Activated T-cell treated with anti-CD3 and anti-CD28 coated beads, Interleukin-2, amount 50 U/mL, for 24 hours (primary cell): Measurements from ENCODE around the gene EXOSC7.
A peak's percentile ranks its signal among the peaks of the same experiment; 100 is the strongest.

Source experiments
- DNase-seq: peaks from one replicate; pipeline ENCODE4 v3.0.0-alpha.2; 2020
- H3K27ac Mint-ChIP-seq: 2 replicates; pipeline ENCODE4 v1.8.0; 2020; ENCODE audit warnings: mild to moderate bottlenecking, mixed read lengths
- H3K27me3 Mint-ChIP-seq: 2 replicates; pipeline ENCODE4 v1.8.0; 2020; ENCODE audit warnings: mixed read lengths
- H3K36me3 Mint-ChIP-seq: 2 replicates; pipeline ENCODE4 v1.8.0; 2020; ENCODE audit warnings: low read depth, mixed read lengths
- H3K4me1 Mint-ChIP-seq: 2 replicates; pipeline ENCODE4 v1.8.0; 2020; ENCODE audit warnings: low read depth, mixed read lengths
- H3K4me3 Mint-ChIP-seq: 2 replicates; pipeline ENCODE4 v1.8.0; 2020; ENCODE audit warnings: mild to moderate bottlenecking, moderate library complexity, mixed read lengths
- H3K9me3 Mint-ChIP-seq: 2 replicates; pipeline ENCODE4 v1.8.0; 2020; ENCODE audit warnings: mixed read lengths

EXOSC7 gene

DNA sequence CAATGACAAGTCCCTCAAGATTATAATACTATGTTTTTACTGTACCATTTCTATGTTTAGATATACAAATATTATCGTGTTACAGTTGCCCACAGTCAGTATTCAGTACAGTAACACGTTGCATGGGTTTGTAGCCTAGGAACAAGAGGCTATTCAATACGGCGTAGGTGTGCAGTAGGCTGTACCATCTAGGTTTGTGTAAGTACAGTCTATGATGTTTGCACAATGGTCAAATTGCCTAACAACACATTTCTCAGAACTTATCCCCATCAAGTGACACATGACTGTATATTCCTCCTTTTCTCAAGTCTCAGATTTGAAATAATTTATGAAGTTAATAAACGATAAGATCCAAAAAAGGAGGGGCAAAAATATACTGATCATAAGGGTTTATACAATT, 21.7 kb upstream of the EXOSC7 start:
- Mint-ChIP-seq H3K4me3 (no peak overlapping the region), H3K36me3 (peaks cover 48% of the 10 kb centered on the region), H3K9me3 (no peaks in the 10 kb centered on the region), H3K4me1 (peaks cover 11% of the 10 kb centered on the region), H3K27me3 (no peaks in the 10 kb centered on the region), H3K27ac (no peak overlapping the region)
- DNase-seq, result no peak

DNA sequence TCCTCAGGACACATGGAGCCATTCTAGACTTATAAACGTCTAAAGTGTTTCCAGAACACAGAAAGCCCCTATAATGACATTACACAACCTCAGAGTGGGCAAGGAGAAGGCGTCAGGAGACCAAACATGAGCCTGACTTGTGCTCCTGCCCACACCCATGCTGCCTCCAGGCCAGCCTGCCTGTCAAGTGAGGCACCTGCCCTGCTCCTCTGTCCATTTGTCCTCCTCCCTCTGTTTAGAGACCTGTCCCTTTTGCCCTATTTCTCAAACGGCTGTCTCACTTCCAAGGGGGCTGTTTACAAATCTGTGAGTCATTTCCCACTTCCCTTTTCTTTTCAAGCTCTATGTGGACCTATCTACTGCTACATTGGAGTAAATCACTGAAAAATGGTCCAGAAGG, 21.1 kb upstream of the EXOSC7 start:
- H3K4me1 Mint-ChIP-seq, result peaks cover 11% of the 10 kb centered on the region
- H3K36me3 Mint-ChIP-seq, result peaks cover 50% of the 10 kb centered on the region
- H3K9me3 Mint-ChIP-seq, result no peaks in the 10 kb centered on the region
- DNase-seq, result no peak
- no peak overlapping the region for H3K27ac Mint-ChIP-seq
- H3K27me3 Mint-ChIP-seq, result no peaks in the 10 kb centered on the region
- H3K4me3 Mint-ChIP-seq, result no peak overlapping the region

DNA sequence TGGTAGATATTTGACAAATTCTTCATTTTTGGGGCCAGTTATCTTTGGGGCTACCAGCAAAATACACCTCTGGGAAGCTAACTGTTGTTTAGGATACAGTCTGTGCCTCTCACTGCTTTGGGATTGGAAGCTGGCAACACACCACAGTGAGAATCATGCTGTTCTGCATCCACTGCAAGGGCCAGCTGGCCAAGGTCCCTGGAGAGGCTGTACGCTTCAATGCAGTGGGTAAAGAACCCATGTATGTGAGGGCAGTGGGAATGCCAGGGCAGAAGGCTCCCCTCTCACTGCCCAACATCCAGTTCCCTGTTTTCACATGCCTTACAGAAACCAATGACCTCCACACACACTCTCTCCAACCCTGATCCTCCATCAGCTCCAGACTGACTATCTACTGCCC, 20.1 kb upstream of the EXOSC7 start:
- no peak for DNase-seq
- H3K4me3 Mint-ChIP-seq, result no peak overlapping the region
- H3K27me3 Mint-ChIP-seq, result no peaks in the 10 kb centered on the region
- no peaks in the 10 kb centered on the region for H3K9me3 Mint-ChIP-seq
- H3K27ac Mint-ChIP-seq, result no peak overlapping the region
- H3K4me1 Mint-ChIP-seq, result peaks cover 13% of the 10 kb centered on the region
- peaks cover 44% of the 10 kb centered on the region for H3K36me3 Mint-ChIP-seq

DNA sequence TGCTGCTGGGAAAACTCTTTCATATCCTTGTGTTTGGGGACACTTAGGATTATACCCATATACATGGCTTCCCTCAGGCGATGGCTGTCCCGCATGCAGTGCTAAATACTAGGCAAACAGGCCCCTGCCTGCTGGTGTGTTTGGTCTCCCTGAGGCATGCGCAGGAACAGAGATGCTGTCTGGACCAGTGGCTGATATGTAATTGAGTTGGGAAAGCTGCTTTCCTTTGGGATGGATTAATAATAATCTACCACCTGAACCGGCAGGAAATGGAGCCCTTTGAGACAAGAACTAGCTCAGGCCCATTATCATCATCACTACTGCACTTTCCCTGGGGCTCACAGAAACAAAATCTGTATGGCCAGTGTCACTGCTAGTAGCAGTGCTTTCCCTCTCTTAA, 18.1 kb upstream of the EXOSC7 start:
- H3K4me1 Mint-ChIP-seq, result peaks cover 13% of the 10 kb centered on the region
- H3K27ac Mint-ChIP-seq, result no peak overlapping the region
- no peak overlapping the region for H3K4me3 Mint-ChIP-seq
- no peak for DNase-seq
- H3K36me3 Mint-ChIP-seq, result peaks cover 41% of the 10 kb centered on the region
- H3K9me3 Mint-ChIP-seq, result no peaks in the 10 kb centered on the region
- no peaks in the 10 kb centered on the region for H3K27me3 Mint-ChIP-seq

DNA sequence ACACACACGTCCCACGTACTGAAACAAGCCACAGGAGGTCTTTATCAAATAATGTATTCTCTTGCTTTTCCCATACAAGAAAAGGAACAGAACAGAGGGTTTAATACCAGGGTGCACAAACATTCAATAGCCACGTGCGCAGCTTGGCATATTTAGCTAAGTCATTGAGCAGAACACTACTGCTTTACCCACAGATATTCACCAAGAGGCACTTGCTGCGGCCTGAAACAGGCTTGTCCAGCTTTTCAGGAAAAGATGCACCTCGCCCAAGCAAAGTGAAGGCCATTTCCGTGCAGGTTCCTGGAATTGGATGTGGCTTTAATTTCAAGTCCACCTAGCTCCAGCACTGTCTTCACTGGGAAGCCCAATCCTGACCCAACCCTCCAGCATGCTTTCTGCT, 17.7 kb upstream of the EXOSC7 start:
- H3K4me1 Mint-ChIP-seq, result peaks cover 17% of the 10 kb centered on the region
- DNase-seq, result no peak
- H3K4me3 Mint-ChIP-seq, result no peak overlapping the region
- no peak overlapping the region for H3K27ac Mint-ChIP-seq
- no peaks in the 10 kb centered on the region for H3K27me3 Mint-ChIP-seq
- H3K36me3 Mint-ChIP-seq, result peaks cover 41% of the 10 kb centered on the region
- no peaks in the 10 kb centered on the region for H3K9me3 Mint-ChIP-seq

DNA sequence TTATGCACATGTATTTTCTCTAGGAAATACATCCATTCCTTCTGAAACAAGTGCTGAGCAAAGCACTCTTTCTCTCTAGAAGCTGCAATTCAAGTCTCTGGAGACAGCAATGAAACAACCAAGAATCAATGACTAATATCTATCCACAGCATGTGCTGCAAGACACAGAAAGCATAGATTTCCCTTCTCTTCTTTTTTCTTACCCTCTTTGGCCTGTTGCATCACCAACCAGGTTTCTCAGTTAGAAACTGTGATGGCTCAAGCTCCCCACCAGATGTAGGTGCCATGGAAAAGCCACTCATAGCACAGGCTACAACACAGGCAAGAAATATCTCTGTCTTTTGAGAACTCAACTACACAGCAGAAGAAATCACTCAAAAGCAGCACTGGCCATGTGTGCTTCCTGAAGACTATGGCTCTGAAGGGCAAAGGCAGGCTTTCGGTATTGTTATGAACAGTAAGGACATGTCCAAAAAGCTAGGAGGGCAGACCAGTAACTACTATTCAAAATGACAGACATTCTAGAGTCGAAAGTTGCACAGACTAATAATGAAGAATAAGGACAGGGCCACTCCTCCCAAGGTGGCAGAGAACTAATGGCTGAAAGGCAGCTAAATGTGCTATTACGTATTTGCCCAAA, 15.5 kb upstream of the EXOSC7 start:
- Mint-ChIP-seq H3K27me3 (no peaks in the 10 kb centered on the region), H3K27ac (peak overlapping the region; percentile 3), H3K36me3 (peaks cover 31% of the 10 kb centered on the region), H3K4me1 (peaks cover 28% of the 10 kb centered on the region), H3K9me3 (no peaks in the 10 kb centered on the region), H3K4me3 (no peak overlapping the region)
- no peak for DNase-seq

DNA sequence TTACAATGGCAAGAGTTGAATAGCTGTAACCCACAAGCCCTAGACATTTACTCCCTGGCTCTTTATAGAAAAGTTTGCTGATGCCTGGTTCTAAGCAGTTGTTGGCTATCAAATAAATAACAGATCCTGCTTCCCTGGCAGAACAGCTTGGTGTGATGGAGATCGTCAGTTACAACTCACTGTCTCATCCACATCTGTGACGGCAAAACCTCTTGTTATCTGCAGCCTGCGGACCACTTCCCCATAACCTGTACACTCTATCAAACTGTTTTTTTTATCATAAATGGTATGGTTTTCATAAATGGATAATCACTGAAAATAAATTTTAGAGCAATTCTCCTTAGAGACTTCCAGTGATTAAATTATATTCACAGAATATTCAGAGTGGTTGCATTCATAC, 14.2 kb upstream of the EXOSC7 start:
- H3K9me3 Mint-ChIP-seq, result no peaks in the 10 kb centered on the region
- H3K4me3 Mint-ChIP-seq, result no peak overlapping the region
- DNase-seq, result no peak
- H3K27me3 Mint-ChIP-seq, result no peaks in the 10 kb centered on the region
- H3K36me3 Mint-ChIP-seq, result peaks cover 24% of the 10 kb centered on the region
- no peak overlapping the region for H3K27ac Mint-ChIP-seq
- H3K4me1 Mint-ChIP-seq, result peaks cover 39% of the 10 kb centered on the region

DNA sequence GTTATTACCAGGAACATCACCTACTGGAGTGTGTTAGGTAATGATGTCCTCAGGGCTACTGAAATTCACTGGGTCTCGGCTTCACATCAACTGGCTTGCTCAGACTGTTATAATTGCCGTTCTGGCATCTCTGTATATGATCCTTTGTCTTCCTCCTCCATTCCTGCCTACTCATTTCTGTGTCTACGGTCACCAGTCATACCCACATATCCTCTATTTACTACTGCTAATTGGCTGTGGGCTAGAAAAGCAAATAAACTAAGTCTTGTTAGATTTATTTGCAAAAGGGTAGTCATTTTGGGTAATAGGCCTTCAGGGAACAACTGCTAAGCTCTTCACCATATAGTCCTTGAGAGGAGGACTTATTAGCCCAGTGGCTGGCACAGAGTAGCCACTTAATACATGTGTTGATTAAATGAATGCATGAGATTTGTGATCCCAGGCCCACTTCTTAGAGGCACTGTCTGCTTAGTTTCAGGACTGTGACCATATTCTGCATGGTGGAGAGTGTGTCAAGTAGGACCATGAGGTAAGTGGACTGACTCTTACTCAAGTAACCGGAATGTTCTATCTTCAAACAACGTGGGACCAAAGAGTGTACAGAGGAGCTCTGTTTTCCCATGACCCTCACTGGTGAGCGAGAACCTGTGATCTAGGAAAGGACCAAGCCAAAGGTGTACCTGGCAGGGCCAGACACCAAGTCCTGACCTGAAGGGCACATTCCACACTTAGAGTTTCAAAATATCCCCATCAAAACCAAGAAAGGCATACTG, 13.2 kb upstream of the EXOSC7 start:
- Mint-ChIP-seq H3K4me3 (no peak overlapping the region), H3K9me3 (no peaks in the 10 kb centered on the region), H3K27ac (no peak overlapping the region), H3K36me3 (peaks cover 17% of the 10 kb centered on the region), H3K4me1 (peaks cover 48% of the 10 kb centered on the region), H3K27me3 (no peaks in the 10 kb centered on the region)
- DNase-seq, result no peak

DNA sequence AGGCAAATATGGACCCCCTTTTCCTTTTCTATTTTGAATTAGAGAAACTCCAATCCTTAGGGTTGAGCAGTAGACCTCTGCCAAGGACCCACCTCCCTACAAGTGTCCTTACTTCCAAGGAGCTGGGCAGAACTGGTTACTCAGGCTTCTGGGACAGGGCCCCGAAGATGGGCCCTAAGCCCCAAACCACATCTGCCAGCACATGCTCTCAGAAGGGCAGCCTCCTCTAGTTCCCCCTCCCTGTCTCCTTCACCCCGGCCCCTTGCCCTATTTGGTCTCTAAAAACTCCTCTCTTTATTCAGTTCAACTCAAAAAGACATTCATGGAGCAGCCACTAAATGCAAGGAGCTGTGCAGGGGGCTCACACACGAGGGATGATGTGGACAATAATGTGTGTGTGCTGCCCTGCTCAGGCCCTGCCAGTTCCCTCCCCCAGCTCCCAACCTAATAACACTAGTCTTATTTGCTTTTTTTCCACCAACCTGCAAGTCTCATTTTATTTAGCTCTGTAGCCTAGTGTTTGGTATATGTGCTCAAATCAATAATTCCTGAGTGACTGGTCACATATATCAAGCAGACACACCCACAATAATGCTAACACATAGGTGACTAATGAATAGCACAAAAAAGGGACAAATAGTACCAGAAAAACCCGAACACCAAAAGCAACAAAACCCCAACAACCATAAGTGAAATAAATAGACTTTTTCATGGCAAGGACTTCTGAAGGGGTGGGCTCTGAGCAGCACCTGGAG, 12.3 kb upstream of the EXOSC7 start:
- no peaks in the 10 kb centered on the region for H3K9me3 Mint-ChIP-seq
- peaks cover 57% of the 10 kb centered on the region for H3K4me1 Mint-ChIP-seq
- no peak for DNase-seq
- no peaks in the 10 kb centered on the region for H3K27me3 Mint-ChIP-seq
- H3K27ac Mint-ChIP-seq, result no peak overlapping the region
- H3K4me3 Mint-ChIP-seq, result no peak overlapping the region
- peaks cover 8% of the 10 kb centered on the region for H3K36me3 Mint-ChIP-seq

DNA sequence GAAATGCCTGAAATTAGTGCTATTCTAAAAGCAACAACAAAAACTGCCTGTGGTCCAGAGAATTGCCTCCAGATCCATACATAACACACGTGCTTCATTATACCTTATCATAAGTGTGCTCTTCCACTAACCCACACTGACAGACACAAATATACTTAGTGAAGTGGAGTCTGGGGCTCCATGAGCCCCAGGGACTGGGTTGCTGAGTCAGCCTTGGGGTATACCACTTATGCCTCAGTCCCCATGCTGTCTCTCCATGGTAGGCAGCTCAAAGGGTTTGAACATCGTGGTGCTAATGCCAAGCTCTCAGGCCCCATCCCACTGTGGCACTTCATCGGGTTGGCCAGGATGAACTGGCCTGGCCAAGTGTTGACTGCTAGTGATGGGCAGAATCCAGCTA, 10.9 kb upstream of the EXOSC7 start:
- peaks cover 71% of the 10 kb centered on the region for H3K4me1 Mint-ChIP-seq
- DNase-seq, result no peak
- H3K36me3 Mint-ChIP-seq, result peaks cover 2% of the 10 kb centered on the region
- no peak overlapping the region for H3K27ac Mint-ChIP-seq
- H3K27me3 Mint-ChIP-seq, result no peaks in the 10 kb centered on the region
- no peak overlapping the region for H3K4me3 Mint-ChIP-seq
- H3K9me3 Mint-ChIP-seq, result no peaks in the 10 kb centered on the region

DNA sequence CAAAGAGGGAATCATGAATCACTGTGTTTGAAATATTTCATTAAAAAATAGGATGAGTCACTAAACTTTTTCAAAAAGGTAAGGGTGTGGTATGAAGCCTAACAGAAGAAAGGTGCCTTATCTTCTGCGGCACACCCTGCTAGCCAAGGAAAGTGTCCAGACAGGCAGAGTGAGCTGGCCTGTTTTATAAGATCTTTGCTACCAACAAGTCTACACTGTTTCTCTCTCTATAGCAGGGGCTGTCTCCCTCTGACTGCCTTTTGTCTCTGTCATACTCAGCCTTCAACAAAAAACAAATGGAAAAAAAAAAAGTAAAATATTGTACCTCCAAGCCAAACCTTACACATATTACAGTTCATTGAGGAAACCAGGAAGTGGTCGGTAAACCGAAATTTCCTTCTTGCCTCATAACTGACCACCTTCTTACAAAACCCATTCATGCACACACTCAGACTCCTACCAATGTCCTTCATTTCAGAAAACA, 9.2 kb upstream of the EXOSC7 start:
- no peak overlapping the region for H3K27ac Mint-ChIP-seq
- no peak overlapping the region for H3K4me3 Mint-ChIP-seq
- H3K9me3 Mint-ChIP-seq, result no peaks in the 10 kb centered on the region
- H3K4me1 Mint-ChIP-seq, result peaks cover 79% of the 10 kb centered on the region
- H3K27me3 Mint-ChIP-seq, result no peaks in the 10 kb centered on the region
- H3K36me3 Mint-ChIP-seq, result peaks cover 5% of the 10 kb centered on the region
- DNase-seq, result no peak

DNA sequence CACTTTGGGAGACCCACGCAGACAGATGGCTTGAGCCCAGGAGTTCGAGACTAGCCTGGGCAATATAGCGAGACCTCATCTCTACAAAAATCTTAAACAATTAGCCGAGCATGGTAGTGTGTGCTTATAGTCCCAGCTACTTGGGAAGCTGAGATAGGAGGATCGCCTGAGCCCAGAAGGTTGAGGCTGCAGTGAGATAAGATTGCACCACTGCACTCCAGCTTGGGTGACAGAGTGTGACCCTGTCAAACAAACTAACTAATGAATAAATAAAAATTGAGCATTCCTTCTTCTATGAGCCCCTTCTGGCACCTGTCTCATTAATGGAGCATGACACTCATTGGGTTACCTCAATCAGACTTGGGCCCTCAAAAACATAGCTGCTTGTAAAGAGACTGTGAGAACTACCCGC, 7.6 kb upstream of the EXOSC7 start:
- Mint-ChIP-seq H3K4me1 (peaks cover 75% of the 10 kb centered on the region), H3K27ac (no peak overlapping the region), H3K27me3 (no peaks in the 10 kb centered on the region), H3K36me3 (peaks cover 7% of the 10 kb centered on the region), H3K4me3 (no peak overlapping the region), H3K9me3 (no peaks in the 10 kb centered on the region)
- no peak for DNase-seq

DNA sequence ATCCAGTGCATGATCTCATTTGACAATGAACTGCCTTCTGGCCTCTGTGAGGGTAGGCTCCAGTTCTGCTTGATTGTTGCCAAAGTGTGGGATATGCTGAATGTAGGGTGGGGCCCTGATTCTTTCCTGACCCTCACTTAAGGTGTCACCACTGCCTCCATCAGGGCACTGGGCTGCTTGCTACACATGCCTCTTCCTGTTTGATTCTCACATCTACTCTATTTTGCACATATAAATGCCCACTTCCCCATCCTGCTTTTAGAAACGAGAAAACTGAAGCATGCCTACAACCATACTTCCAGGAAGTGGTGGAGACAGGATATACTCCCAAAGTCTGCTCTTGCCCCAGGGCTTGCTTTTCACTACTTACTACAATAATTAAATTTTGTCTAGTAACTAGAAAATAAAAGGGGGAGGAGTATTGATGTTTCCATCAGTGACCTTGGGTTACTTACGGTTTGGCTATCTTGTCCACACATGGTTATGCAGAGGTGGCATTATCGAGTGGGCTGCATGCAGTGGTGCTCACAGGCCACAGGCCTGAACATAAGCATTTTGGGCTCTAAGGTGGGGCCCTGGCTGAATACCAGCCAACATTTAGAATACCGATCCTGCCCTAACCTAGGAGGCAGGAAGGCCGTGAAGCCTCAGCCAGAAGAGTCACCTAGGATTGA, 6.8 kb upstream of the EXOSC7 start:
- Mint-ChIP-seq H3K4me3 (no peak overlapping the region), H3K4me1 (peaks cover 74% of the 10 kb centered on the region), H3K9me3 (no peaks in the 10 kb centered on the region), H3K27me3 (no peaks in the 10 kb centered on the region), H3K27ac (peak overlapping the region; percentile 31), H3K36me3 (peaks cover 6% of the 10 kb centered on the region)
- no peak for DNase-seq

DNA sequence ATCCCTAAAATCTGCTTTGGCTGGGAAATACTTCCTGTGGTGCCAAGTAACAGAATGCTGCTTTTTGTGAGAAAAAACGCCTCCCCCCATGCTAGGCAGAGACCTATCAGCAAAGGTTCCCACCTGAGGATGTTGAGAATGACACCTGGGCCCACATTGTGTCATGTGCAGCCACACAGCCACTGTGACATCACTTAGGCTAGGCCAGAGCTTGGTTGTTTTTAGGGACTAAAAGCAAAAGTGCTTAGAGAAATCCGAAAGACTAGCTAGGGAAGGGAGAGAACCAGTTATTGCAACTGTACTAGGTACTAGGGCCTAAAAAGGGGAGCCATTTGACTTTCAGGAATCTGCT, 6.2 kb upstream of the EXOSC7 start:
- no peaks in the 10 kb centered on the region for H3K27me3 Mint-ChIP-seq
- no peak overlapping the region for H3K4me3 Mint-ChIP-seq
- H3K4me1 Mint-ChIP-seq, result peaks cover 77% of the 10 kb centered on the region
- peaks cover 7% of the 10 kb centered on the region for H3K36me3 Mint-ChIP-seq
- no peak overlapping the region for H3K27ac Mint-ChIP-seq
- H3K9me3 Mint-ChIP-seq, result no peaks in the 10 kb centered on the region
- DNase-seq, result no peak
